SW 1271 (cell line): ENCODE results near the gene CCM2.

Experiments used
- DNase-seq, 2 experiments: peaks; one replicate each; lab custom pipeline; 2025; lab: John Stamatoyannopoulos, UW

The CCM2 gene

DNA sequence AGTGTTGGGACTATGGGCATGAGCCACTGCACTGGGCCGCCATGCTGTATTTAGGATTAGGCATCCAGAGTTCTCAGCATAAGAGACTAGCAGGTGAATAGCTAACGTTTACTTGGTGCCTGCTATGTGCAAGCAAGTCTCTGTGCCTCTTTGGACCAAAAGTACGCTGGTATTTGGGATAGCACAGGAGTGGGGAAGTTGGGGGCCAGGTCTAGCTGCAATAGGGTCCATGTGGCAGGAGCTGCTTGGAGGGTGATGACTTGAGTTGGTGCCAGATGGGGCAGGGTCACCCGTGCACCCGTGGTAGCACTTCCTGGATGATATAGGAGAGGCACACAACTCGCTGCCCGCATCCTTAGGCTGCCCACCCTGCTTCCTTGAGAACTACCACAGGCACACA, 66.4 kb downstream of the CCM2 start:
- no peak for DNase-seq

DNA sequence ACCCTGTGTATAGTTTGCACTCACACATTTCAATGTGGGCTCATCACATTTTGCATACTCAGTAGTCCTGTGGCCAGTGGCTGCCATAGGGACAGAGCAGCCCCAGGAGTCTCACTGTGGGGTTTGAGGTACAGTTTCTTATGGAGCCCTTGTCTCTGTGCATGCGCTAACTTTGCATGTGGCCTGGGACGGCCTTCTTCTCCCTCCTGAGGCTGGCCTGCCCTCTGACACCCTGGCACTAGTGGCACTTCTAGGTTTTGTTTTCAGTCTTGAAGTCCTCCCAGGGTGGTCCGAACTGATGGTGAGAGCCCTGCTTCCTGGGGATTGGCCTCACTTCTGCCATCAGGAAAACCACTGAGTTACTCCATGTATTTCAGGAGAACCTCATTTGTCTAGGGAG, 67.6 kb downstream of the CCM2 start:
- DNase-seq: no peak

DNA sequence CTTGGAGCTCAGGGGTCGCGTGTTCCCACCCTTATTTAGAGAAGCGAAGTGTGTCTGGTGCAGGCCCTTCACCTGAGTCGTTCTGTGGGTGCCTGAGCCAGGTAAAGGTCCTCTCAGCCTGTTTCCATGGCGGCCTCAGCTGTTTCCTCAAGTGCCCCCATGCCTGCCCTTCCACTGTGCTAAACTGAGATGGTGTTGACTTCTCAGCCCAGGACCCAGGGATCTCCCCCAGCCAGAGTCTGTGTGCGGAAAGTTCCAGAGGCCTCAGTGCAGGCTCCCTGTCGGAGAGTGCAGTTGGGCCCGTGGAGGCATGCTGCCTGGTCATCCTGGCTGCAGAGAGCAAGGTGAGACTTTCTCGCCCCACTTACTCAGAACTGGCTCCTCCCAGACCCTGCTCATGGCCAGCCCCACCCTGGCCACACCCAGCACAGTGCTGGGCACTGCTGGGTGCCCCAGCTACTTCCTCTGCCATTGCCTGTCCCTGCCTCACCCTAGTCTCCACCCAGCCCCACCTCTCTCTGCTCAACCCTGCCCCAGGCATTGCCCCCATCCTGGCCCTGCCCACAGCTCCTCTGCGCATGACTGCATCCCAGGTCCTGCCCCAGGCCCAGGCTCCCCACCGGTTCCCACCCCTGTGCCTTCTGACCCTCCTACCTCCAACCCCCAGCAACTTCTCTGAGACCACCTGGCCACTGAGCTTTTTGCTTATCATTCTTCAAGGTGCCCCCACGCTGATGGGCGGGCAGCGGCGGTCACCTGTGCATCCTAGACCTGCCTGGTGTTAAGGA, 68.4 kb downstream of the CCM2 start:
- DNase-seq: no peak

DNA sequence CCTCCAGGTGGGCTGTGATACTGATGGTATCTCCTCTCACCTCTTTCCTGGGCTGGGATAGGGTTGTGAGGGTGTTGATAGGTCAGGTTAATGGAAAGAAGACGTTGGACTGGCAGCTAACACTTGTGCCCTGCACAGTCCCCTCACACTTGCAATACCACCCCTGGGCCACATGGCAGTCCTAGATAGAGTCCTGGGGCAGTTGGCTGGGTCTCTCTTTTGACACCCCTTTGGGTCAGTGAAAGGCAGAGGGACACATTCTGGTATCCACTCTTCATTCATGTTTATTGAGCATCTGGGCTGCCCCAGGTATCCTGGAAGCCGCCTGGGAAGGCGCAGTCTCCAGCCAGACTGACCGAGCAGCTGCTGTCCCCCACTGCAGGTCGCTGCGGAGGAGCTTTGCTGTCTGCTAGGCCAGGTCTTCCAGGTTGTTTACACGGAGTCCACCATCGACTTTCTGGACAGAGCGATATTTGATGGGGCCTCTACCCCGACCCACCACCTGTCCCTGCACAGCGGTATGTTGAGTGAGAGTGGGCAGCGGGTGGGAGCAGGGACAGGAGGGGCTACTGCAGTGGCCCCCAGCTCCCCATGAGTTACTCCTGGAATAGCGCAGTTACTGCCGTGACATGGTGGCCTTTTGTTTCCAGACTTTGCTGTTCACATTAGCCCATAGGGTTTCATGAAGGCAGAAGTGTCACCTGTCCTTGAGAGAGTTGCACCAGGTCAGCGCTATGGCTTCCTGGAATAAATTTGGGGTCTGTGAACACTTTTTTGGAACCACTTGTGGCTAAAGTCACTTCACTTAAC, 69.6 kb downstream of the CCM2 start:
- no peak for DNase-seq

DNA sequence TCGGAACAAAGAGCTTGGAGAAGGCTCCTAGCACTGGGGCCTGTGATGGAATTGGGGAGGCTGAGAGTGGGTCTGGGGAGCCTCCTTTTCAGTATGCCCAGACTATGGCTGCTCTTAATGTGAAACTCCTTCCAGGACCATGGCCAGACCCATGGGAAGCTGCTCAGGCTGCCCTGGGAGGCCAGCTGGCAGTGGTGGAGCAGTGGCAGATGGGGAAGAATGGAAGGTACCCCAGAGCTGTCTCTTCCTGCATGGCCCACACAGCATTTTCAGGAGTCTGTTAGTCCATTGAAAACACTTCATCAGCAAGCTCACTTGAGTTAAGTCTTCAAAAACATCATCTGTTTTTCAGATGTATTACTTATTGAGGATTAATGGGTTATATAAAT, 70.2 kb downstream of the CCM2 start:
- no peak for DNase-seq

DNA sequence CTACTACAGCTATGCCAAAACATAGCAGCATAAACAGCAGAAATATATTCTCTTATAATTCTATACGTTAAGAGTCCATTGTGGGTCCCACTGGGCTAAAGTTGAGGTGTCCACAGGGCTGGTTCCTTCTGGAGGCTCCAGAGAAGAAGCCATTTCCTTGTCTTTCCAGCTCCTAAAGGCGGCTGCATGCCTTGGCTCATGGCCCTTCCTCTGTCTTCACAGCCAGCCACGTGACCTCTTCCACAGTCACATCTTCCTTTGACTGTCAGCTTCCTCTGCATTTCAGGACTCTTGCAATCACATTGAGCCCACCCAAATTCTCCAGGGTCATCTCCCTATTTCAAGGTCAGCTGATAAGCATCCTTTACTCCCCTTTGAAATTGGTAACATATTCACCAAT, 71.5 kb downstream of the CCM2 start:
- no peak for DNase-seq

DNA sequence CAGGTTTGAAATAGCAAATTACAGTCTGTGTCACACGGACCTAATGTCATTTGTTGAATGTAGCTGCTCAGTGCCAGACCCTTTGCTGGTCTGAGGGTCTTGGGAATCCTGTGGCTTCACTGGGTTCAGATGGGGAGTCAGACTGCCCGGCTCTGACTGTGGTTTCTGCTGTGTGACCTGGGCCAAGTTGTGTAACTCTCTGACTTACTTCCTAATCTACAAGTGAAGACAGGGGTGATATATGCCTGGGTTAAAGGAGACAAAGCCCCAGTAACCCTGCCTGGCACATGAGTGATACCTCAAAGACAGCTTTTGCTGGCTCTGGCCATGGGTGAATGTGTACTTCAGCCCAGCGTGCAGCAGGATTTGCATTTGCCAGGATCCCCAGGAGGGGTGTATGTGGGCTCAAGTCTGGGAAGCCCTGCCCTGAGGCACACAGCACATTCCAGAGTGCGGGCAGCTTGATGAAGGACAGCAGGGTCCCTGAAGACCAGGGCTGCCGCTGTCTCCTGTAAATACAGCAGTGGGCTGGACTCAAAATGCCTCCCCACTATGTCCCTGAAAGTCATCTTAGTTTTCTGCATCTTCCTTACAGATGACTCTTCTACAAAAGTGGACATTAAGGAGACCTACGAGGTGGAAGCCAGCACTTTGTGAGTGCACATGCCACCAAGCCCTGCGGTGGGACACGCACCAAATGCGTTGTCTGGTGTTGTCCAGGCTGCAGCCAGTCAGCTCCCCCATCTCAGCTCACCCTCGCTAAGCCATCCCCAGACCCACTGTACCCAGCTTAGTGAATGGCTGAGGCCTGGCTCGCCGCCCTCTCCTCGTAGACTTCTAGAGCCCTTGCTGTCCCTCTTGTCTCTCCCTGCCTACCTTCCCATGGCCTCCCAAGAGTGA, 72.4 kb downstream of the CCM2 start:
- DNase-seq: no peak

DNA sequence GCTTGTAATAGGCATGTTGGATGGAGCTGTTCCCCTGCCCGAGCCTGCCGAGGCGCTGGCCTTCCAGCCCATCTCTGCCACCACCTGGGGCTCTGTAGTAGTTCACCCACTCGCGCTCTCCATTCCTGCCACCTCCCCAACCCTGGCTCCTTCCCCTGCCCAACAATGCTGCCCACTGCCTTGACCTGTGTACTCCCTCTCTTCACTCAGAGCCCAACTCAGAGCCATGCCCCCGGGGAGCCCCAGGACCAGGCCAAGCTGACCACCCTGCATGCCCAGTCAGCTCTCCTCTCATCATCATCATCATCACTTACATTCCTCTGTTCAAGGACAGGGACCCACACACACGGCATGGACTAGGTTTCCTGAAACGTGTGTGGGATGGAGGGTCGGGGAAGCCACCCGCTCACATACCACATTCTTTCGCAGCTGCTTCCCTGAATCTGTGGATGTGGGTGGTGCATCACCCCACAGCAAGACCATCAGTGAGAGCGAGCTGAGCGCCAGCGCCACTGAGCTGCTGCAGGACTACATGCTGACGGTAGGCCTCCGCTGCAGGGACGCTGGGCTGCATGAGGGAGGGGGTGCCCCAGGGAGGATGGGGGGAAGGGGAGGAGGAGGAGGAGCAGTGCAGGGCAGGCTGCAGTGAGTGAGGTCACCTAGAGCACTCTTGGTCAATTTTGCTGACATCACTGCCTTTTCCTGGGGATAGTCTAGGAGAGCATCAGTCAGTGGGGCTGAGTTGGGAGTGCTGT, 73.2 kb downstream of the CCM2 start:
- no peak for DNase-seq

DNA sequence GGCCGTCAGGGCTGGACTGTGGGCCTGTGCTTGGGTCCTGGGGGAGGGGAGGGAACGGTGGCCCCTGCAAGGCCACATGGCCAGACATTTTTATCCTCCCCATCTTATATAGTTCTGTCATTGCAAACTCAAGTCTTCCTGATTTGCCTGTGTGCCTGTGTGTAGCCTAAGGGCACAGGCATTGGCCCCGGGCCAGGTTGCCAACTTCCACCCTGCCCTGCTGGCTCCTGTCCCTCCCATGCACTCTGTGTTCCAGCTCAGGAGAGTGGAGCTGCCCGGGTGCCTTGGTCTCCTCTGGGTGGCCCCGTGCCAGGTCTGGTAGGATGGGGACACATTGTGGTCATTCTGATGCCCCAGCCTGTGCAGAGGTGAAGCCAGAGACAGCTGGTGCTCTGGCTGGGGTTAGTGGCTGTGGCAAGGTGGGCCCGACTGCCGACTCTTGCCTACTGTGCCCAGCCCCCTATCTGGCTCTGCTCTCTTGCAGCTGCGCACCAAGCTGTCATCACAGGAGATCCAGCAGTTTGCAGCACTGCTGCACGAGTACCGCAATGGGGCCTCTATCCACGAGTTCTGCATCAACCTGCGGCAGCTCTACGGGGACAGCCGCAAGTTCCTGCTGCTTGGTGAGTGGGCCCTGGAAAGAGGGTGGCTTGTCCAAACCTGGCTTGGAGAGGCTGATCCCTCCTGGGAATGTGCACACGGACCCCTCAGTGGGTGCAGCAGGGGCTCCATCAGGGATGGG, 74.0 kb downstream of the CCM2 start:
- no peak for DNase-seq

DNA sequence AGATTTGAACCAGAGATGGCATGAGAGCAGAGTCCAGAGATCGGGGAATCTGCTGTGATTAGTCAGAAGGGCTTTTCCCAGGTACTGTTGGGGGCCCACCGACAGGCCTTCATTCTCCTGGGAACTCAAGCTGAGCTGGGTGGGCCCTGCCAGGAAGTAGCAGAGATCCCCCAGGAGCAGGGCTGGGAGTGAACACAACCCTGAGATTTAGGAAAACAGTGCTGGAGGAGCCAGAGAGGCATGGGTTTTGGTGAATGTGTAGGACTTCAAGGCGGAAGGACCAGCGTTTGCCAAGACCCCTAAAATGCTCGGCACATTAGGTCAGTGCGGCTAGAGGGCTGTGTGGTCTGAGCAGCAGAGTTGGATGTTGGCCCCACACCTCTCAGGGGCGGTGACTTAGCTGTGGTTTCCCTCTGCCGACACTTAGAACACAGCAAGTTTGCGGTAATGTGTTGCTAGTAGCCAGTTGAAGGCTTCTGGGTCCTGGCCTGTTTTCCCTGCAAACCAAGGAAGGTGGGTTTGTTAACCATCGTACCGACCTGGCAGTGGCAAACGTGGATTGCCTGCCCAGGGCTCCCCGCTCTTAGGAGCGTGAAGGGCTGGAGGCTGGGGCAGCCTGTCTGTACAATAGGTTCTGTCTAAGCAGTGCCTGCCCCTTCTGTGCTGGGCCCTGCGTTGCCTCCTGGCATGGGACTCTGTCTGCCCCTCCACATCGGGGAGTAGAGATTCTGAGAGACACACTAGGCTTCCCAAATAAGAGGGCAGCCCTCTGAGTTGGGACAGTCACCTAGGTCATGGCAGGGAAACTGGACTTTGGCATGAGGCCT, 74.7 kb downstream of the CCM2 start:
- no peak for DNase-seq

DNA sequence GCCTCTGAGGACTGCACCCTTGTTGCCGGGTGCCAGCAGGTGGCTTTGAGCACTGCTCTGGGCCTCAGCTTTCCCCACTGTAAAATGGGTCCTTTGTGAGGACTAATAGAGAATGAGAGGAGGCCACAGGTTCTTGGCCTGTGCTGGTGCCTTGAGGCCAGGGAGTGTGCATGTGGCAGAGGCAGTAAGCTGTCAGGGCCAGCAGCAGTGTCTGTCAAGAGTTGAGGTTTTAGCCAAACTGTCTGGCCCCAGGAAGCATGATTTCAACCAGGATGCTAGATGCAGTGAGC, 75.3 kb downstream of the CCM2 start:
- no peak for DNase-seq

DNA sequence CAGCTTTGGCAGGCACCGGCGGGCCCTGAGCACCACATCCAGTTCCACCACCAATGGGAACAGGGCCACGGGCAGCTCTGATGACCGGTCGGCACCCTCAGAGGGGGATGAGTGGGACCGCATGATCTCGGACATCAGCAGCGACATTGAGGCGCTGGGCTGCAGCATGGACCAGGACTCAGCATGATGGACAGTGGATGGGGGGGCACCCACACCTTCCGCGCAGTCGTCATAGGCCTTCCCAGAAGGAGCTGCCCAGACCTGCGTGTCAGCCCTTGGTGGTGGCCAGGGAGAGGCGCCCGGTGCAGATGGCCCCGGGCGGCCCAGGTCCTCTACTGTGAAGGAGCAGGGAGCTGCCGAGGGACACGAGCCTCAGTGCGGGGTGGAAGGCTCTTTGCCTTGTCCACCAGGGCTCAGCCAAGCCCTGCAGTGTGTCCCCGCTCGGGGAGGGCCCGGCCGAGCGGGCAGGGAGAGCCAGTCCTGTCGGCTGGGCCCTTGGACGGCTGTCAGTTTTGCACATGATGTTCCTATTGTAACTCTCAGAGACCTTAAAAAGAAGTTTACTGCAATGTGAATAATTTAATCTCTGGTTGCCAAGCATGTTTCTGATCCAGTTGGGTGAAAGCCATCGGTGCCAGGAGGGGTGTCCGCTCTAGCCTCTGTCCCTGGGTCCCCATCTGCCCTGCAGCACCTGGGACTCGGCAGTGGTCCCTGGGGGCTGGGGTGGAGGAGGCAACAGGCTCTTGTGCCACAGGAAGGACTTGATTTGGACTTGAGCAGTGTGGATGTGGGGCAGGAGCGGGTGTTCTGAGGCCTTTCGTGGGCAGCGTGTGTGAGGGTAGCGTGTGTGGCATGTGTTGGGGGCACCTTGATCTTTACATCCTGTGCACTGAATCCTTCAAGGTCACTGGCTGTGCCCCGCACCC, 76.1 kb downstream of the CCM2 start:
- DNase-seq: no peak

DNA sequence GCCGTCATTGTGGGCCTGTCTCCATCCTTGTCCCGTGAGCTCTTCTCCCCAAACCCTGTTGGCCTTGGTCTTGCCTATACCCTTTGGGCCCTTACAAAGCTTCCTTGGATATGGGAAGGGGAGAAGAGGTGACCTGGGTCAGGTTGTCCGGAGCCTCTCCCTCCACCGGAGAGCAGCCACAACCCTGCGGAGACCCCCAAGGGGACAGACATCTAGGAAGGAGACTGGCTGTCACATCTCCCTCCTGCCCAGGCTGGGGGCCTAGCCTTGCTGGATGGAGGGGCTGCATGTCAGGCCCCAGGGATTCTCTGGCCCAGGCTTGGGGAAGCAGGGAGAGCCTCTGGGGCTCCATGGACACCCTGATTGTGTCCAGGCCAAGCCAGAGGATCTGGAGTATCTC, 76.9 kb downstream of the CCM2 start:
- DNase-seq: no peak

DNA sequence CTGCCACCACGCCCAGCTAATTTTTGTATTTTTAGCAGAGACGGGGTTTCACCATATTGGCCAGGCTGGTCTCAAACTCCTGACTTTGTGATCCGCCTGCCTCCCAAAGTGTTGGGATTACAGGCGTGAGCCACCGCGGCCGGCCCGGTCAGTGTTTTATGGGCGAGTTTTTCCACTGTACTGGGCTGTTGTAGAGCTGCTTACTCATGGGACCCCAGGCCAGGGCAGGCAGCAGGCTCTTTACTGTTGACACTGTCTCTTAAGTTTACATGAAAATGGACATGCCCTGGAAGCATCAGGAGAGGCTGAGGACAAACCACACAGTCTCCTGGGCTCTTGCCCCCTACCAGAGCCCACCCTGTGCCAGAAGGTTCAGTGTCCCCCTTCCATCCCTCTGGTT, 77.6 kb downstream of the CCM2 start:
- DNase-seq: no peak

DNA sequence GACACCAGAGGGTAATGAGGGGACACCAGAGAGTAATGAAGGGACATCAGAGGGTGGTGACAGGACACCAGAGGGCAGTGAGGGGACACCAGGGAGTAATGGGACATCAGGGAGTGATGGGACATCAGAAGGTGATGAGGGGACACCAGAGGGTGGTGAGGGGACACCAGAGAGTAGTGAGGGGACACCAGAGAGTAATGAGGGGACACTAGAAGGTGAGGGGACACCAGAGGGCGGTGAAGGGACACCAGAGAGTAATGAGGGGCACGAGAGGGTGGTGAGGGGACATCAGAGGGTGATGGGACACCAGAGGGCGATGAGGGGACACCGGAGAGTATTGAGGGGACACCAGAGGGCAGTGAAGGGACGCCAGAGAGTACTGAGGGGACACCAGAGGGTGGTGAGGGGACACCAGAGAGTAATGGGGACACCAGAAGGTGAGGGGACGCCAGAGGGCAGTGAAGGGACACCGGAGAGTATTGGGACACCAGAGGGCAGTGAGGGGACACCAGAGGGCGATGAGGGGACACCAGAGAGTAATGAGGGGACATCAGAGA, 78.2 kb downstream of the CCM2 start:
- DNase-seq: no peak

DNA sequence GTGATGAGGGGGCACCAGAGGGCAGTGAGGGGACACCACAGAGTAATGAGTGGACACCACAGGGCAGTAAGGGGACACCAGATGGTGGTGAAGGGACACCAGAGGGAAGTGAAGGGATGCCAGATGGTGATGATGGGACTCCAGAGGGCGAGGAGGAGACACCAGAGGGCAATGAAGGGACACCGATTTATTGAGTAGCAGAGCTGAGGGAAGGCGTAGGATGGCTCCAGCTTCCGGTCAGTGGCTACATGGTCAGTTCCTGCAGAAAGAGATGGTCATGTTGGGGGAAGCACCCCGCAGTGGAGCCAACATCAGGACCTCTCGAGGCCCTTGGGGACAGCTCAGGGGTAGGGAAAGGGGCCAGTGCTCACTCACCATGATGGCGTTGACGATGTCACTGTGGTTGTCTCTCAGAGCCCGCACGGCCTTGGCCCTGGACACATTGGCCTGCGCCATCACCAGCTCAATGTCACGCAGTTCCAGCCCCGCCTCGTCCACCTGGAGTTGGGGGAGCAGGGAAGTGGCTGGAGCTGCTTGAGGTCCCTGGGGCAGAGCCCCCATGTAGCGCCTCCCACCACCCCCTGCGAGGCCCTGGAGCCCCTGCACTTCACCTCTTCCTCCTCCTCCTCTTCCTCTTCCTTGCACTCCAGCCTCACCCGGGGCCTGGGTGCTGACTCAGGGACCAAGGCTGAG, 80.4 kb downstream of the CCM2 start:
- DNase-seq: no peak

DNA sequence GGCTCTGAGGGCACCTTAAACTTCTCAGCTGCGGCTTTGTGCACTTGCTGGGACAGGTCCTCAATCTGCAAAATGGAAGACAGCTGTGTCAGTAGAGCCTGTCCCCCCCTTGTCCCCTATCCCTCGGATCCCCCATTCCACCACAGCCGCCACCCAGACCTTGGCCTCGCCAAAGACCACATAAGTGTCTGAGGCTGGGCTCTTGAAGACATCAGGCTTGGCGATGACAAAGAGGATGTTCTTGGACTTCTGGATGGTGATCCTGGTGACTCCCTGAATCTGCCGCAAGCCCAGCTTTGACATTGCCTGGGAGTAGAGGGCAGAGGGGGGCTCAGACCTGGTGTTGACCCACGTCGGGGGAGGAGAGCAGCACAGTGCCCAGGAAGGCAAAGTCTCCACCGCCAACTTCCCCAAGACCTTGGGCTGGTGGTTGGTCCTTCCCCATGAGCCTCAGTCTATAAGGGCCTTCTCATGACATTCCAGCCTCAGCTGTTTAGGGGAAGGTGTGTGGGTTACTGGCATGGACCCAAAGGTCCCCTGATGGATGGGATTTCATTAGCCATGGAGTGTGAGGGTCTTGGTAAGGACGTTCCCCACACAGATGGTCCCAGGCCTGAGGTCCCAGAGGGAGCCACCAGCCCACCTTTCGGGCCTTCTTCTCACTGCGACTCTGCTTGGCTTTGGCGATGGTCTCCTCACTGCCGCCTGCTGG, 81.1 kb downstream of the CCM2 start:
- DNase-seq: no peak

DNA sequence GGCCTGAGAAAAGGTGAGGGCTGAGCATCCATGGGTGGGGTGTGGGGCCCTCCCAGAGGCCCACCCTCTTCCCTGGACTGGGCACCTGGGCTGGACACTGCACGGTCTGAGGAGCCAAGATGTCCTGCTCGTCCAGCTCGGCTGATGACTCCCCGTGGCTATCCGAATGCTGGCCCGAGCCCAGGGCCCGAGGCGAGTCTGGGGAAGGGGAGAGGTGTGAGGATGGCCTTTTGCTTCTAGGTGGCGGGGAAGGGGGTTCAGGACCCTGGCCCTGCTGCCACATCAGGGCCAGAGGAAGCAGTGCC, 81.6 kb downstream of the CCM2 start:
- no peak for DNase-seq
